Measurements from ENCODE around the gene CD248.
"Not testable (repeated sequence)": the region's sequence is repeated elsewhere in the genome, so short reads cannot be mapped to it uniquely, and the experiment has no call there.

CD248 gene

GRCh38 chr11:66289548-66290329 lies 27.1 kb downstream of the CD248 start:
- no peak for DNase-seq (ENCODE audit: low read depth)

- peak; percentile 100 for DNase-seq (ENCODE audit: low read depth)
Measured at GRCh38 chr11:66288671-66289547, 27.9 kb downstream of the CD248 start, which contains the start of gene YIF1A. TSS of gene YIF1A (minus strand) at chr11:66289143. CDS start at chr11:66288985, 158 bp downstream.

GRCh38 chr11:66287889-66288670 lies 28.8 kb downstream of the CD248 start:
- no peak for DNase-seq (ENCODE audit: low read depth)

GRCh38 chr11:66287211-66287888 lies 29.5 kb downstream of the CD248 start:
- no peak for DNase-seq (ENCODE audit: low read depth)

GRCh38 chr11:66286699-66287098 lies 30.1 kb downstream of the CD248 start:
- DNase-seq (ENCODE audit: low read depth) = no peak

GRCh38 chr11:66285250-66285947 lies 31.4 kb downstream of the CD248 start:
- DNase-seq (ENCODE audit: low read depth) = no peak

GRCh38 chr11:66284526-66285078 lies 32.2 kb downstream of the CD248 start:
- DNase-seq (ENCODE audit: low read depth) = no peak

GRCh38 chr11:66283461-66284105 lies 33.3 kb downstream of the CD248 start:
- DNase-seq (ENCODE audit: low read depth) = no peak

- DNase-seq (ENCODE audit: low read depth) = peak; percentile 95
Measured at GRCh38 chr11:66282468-66283455, 34.1 kb downstream of the CD248 start.

GRCh38 chr11:66281776-66282467 lies 34.9 kb downstream of the CD248 start:
- DNase-seq (ENCODE audit: low read depth) = no peak

- no peak for DNase-seq (ENCODE audit: low read depth)
Measured at GRCh38 chr11:66281001-66281400, 35.8 kb downstream of the CD248 start.

GRCh38 chr11:66280428-66280827 lies 36.4 kb downstream of the CD248 start:
- no peak for DNase-seq (ENCODE audit: low read depth)

GRCh38 chr11:66279092-66279734 lies 37.6 kb downstream of the CD248 start:
- DNase-seq (ENCODE audit: low read depth) = no peak

- DNase-seq (ENCODE audit: low read depth) = no peak
Measured at GRCh38 chr11:66278363-66279091, 38.3 kb downstream of the CD248 start.

GRCh38 chr11:66277471-66278362 lies 39.1 kb downstream of the CD248 start, which contains the start of gene CNIH2:
TSS of gene CNIH2 (plus strand) at chr11:66278175. CDS start at chr11:66278457, 282 bp downstream.
- DNase-seq (ENCODE audit: low read depth) = no peak

- not testable (repeated sequence) for DNase-seq (ENCODE audit: low read depth)
Measured at GRCh38 chr11:66277064-66277463, 39.8 kb downstream of the CD248 start.
